Superior temporal gyrus (tissue), 1 donor: ENCODE measurements around the gene CSF1.

ENCODE experiments used
- DNase-seq: peaks from one replicate; pipeline ENCODE4 v3.0.0-alpha.2; 2016; ENCODE audit errors: extremely low spot score

CSF1 gene

DNA sequence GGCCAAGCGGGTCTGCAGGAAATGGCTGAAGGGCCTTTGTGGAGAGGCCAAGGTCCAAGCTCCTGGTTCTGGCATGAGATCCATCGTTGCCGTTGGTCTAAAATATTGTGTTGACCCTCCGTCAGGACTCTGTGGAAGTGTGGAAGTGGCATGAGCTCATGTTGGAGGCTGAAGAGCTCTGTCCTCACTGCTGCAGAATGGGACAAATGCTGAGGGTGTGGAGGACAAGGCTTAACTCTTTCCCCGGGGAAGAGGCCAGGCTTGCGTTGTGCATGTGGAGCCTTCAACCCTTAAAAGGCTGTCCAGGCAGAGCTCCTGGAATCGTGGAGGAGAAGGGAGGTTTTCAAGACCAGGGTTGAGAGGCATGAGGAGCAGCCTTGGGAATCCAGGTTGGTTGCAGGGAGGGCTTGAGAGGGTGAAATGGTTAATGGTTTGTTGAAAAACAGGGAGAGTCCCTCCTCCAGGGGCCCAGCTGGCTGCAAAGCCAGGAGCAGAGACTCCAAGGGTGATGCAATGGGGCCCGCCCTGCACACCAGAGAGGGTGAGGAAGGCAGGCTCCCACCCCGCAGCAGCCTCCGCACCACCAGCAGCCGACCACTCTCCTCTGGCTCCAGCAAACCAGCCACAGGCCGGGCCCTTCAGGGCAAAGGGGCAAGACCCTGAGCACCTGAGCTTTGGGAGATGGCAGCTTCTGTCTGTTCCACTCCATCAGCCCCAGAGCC is 67.2 kb downstream of the CSF1 start:
- DNase-seq = no peak

DNA sequence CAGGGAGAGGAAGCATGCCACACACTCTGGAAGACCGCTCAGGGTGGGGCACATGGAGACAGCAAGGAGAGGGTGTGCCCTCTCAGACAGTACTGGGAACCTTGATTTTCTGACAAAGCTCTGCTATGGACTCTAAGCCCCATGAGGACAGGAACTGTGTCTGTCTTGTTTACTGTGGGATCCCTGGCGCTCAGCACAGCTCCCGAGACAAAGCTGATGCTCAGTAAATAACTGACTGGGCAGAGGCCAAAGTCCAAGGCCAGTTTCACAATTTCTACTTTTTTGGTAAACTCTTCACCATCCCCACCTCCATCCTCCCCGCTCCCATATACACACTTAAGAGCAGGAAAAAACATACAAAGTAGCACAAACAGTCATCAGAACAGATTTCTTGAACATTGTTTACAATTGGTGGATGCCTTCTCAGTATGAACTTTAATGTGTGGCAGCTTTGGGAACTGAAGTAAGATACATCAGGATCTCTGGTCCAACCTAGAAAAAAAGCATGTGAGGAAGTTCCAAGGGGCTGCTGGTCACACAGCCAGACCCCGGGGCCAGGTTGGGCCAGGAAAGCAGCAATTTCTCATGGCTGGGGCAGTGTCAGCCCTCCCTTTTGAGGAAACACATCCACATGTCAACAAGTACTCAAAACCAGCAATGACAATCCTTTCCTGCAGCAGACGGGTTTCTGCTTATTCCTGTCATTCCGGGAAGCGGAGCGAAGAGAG is 68.3 kb downstream of the CSF1 start:
- DNase-seq = no peak

GRCh38 chr1:109979489-109980091 is 68.9 kb downstream of the CSF1 start:
- DNase-seq = no peak
